Activated CD8-positive, alpha-beta T cell treated with anti-CD3 and anti-CD28 coated beads, Interleukin-2, amount 10 ng/mL, durations not matched to agents 7 days and 5 days (primary cell): Measurements from ENCODE around the gene TBC1D5. TPM values are rescaled to one million over a fixed set of nuclear protein-coding genes. Genes with fewer than 3 reads are reported as not detected.
"Not testable (repeated sequence)": the region's sequence is repeated elsewhere in the genome, so short reads cannot be mapped to it uniquely, and the experiment has no call there.

Source experiments
- ATAC-seq: fragments of 150-1000 bp; cut with Tn5 transposase; one replicate; pipeline ENCODE4 v1.10.0; 2021; ENCODE audit warnings: moderate library complexity
- CTCF ChIA-PET: fragments of 350-600 bp; sonication (Branson Sonifier 250); formaldehyde crosslinking; loops from one replicate; lab custom pipeline; 2021; ENCODE audit warnings: antibody characterized with exemption; lab: Charles Lee
- POLR2A ChIA-PET: fragments of 350-600 bp; sonication (Branson Sonifier 250); formaldehyde crosslinking; loops from one replicate; lab custom pipeline; 2021; ENCODE audit warnings: antibody characterized with exemption; lab: Charles Lee
- DNase-seq: peaks from one replicate; pipeline ENCODE4 v3.0.0-alpha.2; 2020
- H3K27ac Mint-ChIP-seq: one replicate; pipeline ENCODE4 v1.8.0; 2021; ENCODE audit warnings: mild to moderate bottlenecking, mixed read lengths
- H3K27me3 Mint-ChIP-seq: one replicate; pipeline ENCODE4 v1.8.0; 2021; ENCODE audit warnings: low read depth, mixed read lengths
- H3K36me3 Mint-ChIP-seq: one replicate; pipeline ENCODE4 v1.8.0; 2021; ENCODE audit warnings: low read depth, mixed read lengths
- H3K4me1 Mint-ChIP-seq: one replicate; pipeline ENCODE4 v1.8.0; 2021; ENCODE audit warnings: low read depth, mixed read lengths
- H3K4me3 Mint-ChIP-seq: one replicate; pipeline ENCODE4 v1.8.0; 2021; ENCODE audit warnings: mild to moderate bottlenecking, mixed read lengths
- H3K9me3 Mint-ChIP-seq: one replicate; pipeline ENCODE4 v1.8.0; 2022; ENCODE audit warnings: mixed read lengths; ENCODE audit not compliant: insufficient read depth
- total RNA-seq, 2 experiments: library from RNA; stranded (reverse); gene quantifications; one replicate each; pipeline ENCODE4 v1.2.3, GENCODE V29; 2021

The TBC1D5 gene
- total RNA-seq, 2 experiments from 2014 or later: 51.2 to 52.8 TPM

- POLR2A ChIA-PET, H3K36me3 Mint-ChIP-seq, H3K27me3 Mint-ChIP-seq, H3K4me1 Mint-ChIP-seq, H3K27ac Mint-ChIP-seq, H3K4me3 Mint-ChIP-seq, ATAC-seq, H3K9me3 Mint-ChIP-seq, DNase-seq, CTCF ChIA-PET: not testable (repeated sequence)
Measured at GRCh38 chr3:17491190-17491589, 251.2 kb downstream of the TBC1D5 start.

- H3K4me3 Mint-ChIP-seq: no peak overlapping the region
- no peaks in the 10 kb centered on the region for H3K27me3 Mint-ChIP-seq
- H3K36me3 Mint-ChIP-seq: peaks cover 7% of the 10 kb centered on the region
- CTCF ChIA-PET: no interaction called here
- peaks cover 3% of the 10 kb centered on the region for H3K9me3 Mint-ChIP-seq
- no peak overlapping the region for H3K27ac Mint-ChIP-seq
- POLR2A ChIA-PET: no interaction called here
- ATAC-seq: no peak
- no peak for DNase-seq
- no peaks in the 10 kb centered on the region for H3K4me1 Mint-ChIP-seq
Measured at GRCh38 chr3:17489139-17489538, 253.3 kb downstream of the TBC1D5 start.

DNA sequence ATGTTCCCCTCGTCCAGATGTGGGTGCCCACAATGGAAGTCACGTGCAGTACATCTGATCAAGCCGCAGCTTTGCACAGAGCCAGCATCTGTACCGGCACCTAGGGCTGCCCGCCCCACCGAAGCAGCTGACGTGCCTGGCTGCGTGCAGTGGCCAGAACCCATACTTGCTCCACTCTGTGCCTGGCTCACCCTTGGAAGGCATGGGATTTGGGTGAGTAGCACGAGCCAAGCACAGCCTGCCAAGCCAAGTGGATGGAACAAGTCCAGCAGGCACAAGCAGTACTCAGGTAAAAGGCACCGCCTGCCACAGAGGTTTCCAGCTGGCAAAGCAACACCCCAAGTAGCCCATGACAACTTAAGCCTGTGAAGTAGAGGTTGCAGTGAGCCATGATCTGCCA lies 261.3 kb downstream of the TBC1D5 start:
- DNase-seq (no peak), ATAC-seq (no peak)
- no peaks in the 10 kb centered on the region for H3K9me3 Mint-ChIP-seq
- no peaks in the 10 kb centered on the region for H3K4me1 Mint-ChIP-seq
- H3K27me3 Mint-ChIP-seq: no peaks in the 10 kb centered on the region
- H3K4me3 Mint-ChIP-seq: no peak overlapping the region
- POLR2A ChIA-PET: no interaction called here
- H3K27ac Mint-ChIP-seq: no peak overlapping the region
- CTCF ChIA-PET: no interaction called here
- peaks cover 4% of the 10 kb centered on the region for H3K36me3 Mint-ChIP-seq

DNA sequence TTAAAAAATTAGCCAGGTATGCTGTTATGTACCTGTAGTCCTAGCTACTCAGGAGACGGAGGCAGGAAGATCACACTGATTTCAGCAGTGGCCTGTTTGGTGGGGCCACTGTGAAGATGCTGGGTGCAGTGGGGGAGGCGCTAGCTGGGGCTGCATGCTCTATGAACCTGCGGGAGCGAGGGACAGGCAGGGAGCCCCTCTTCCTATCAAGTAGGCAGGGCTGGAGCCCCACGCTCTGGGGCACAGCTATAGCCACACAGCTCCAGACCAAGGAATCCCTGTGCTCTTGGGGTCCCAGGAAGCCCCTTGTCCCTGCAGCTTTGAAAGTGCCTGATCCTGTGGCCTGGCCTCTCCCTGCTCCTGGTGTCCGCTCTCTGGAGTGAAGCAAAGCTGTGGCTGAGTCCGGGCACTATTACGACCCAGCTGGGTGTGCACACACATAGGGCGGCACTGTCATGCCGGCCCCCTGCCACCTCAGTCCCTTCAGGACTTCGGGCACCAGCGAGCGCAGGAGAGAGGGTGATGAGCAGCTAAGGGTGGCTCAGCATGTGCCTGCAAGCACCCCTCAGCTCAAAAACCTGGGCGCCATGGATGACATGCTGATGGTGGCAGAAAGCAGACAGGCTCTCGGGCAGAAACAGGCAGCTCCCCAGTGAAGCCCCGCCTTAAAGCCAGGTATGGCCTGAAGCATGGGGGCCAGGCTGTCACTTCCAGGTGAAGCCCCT lies 262.6 kb downstream of the TBC1D5 start:
- Mint-ChIP-seq H3K4me1 (no peaks in the 10 kb centered on the region), H3K36me3 (peaks cover 4% of the 10 kb centered on the region), H3K9me3 (no peaks in the 10 kb centered on the region), H3K27me3 (no peaks in the 10 kb centered on the region), H3K27ac (no peak overlapping the region), H3K4me3 (no peak overlapping the region)
- no peak for ATAC-seq
- no peak for DNase-seq
- ChIA-PET CTCF (no interaction called here), POLR2A (no interaction called here)

DNA sequence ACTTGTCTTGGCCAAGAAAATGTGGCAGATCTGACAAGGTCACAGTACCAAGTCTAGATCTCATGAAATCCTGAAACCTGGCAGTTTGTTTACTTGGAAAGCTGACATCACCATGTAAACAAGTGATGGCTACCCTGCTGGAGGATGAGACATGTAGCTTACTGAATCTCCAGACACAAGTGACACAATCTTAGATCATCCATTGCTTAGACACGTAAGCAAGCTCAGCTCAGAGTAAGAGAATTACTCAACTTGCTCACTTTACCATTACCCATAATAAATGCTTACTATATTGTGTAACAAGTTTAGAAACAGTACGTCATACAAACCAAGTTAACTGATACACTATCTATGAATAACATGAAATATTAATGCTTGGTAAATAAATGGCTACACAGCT lies 263.8 kb downstream of the TBC1D5 start:
- H3K9me3 Mint-ChIP-seq: no peaks in the 10 kb centered on the region
- POLR2A ChIA-PET: no interaction called here
- no peak overlapping the region for H3K4me3 Mint-ChIP-seq
- CTCF ChIA-PET: interaction anchor here (0.9 kb wide), 1 partner anchor 65 kb away, joined by 3 read pairs; no protein-coding TSS in a partner anchor
- no peaks in the 10 kb centered on the region for H3K27me3 Mint-ChIP-seq
- DNase-seq (no peak), ATAC-seq (no peak)
- no peak overlapping the region for H3K27ac Mint-ChIP-seq
- peaks cover 4% of the 10 kb centered on the region for H3K36me3 Mint-ChIP-seq
- H3K4me1 Mint-ChIP-seq: no peaks in the 10 kb centered on the region

DNA sequence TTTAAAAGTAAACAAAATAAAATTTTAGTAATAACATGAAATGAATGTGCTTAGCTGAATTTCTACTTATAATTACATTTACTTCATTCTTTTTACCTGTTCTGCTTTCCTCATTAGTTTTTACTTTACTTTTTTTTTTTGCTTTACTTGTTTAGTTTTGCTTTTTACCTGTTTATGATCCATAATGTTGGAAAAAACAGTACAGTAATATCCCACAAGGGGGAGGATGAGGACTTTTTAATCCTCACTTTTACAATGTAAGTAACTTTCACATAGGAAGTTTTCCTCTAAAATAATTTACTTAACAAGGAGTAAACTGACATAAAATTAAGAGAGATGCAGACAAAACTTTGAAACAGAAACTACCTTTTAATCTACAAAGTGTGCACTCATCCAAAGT lies 268.7 kb downstream of the TBC1D5 start:
- ATAC-seq: no peak
- Mint-ChIP-seq H3K36me3 (no peaks in the 10 kb centered on the region), H3K27me3 (no peaks in the 10 kb centered on the region), H3K4me3 (no peak overlapping the region), H3K27ac (no peak overlapping the region), H3K4me1 (no peaks in the 10 kb centered on the region), H3K9me3 (no peaks in the 10 kb centered on the region)
- CTCF ChIA-PET: no interaction called here
- no peak for DNase-seq
- POLR2A ChIA-PET: no interaction called here

- H3K9me3 Mint-ChIP-seq: no peaks in the 10 kb centered on the region
- ChIA-PET POLR2A (no interaction called here), CTCF (no interaction called here)
- H3K4me1 Mint-ChIP-seq: no peaks in the 10 kb centered on the region
- H3K27ac Mint-ChIP-seq: no peak overlapping the region
- no peaks in the 10 kb centered on the region for H3K36me3 Mint-ChIP-seq
- no peaks in the 10 kb centered on the region for H3K27me3 Mint-ChIP-seq
- ATAC-seq (no peak), DNase-seq (no peak)
- H3K4me3 Mint-ChIP-seq: no peak overlapping the region
Measured at GRCh38 chr3:17469954-17470353, 272.5 kb downstream of the TBC1D5 start.

GRCh38 chr3:17469520-17469919 lies 272.9 kb downstream of the TBC1D5 start:
- ChIA-PET CTCF (no interaction called here), POLR2A (no interaction called here)
- Mint-ChIP-seq H3K4me1 (no peaks in the 10 kb centered on the region), H3K9me3 (no peaks in the 10 kb centered on the region), H3K27ac (no peak overlapping the region), H3K36me3 (no peaks in the 10 kb centered on the region), H3K27me3 (no peaks in the 10 kb centered on the region), H3K4me3 (no peak overlapping the region)
- no peak for DNase-seq
- no peak for ATAC-seq

GRCh38 chr3:17466028-17466427 lies 276.4 kb downstream of the TBC1D5 start:
- no peaks in the 10 kb centered on the region for H3K27me3 Mint-ChIP-seq
- no peak overlapping the region for H3K27ac Mint-ChIP-seq
- ATAC-seq (no peak), DNase-seq (no peak)
- POLR2A ChIA-PET: no interaction called here
- H3K36me3 Mint-ChIP-seq: peaks cover 2% of the 10 kb centered on the region
- H3K4me1 Mint-ChIP-seq: no peaks in the 10 kb centered on the region
- H3K9me3 Mint-ChIP-seq: no peaks in the 10 kb centered on the region
- CTCF ChIA-PET: no interaction called here
- H3K4me3 Mint-ChIP-seq: no peak overlapping the region

DNA sequence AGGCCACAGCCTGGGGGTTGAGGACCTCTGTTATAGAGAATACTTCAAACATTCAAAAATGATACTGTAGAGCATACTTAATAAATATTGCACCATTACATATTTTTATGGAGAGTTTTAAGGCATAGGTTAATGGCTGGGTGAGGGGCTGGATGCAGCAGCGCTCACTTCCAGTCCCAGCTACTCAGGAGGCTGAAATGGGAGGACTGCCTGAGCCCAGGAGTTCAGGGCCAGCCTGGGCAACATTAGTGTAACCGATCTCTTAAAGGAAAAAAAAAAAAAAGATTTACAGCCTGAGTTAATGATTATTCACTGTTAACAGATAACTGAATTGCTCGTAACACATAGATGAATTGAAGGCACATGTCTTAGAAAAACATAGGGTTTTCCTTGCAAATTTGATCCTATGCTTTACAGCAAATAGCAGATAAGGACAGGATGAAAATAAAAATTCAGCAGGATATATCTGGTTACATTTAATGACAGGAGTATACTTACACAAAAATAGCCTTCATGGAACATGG lies 282.9 kb downstream of the TBC1D5 start:
- Mint-ChIP-seq H3K27me3 (no peaks in the 10 kb centered on the region), H3K4me1 (no peaks in the 10 kb centered on the region), H3K9me3 (no peaks in the 10 kb centered on the region), H3K36me3 (peaks cover 4% of the 10 kb centered on the region), H3K27ac (no peak overlapping the region), H3K4me3 (no peak overlapping the region)
- DNase-seq: no peak
- ChIA-PET CTCF (no interaction called here), POLR2A (no interaction called here)
- no peak for ATAC-seq

- H3K27ac Mint-ChIP-seq: no peak overlapping the region
- ATAC-seq: no peak
- no peaks in the 10 kb centered on the region for H3K27me3 Mint-ChIP-seq
- H3K4me3 Mint-ChIP-seq: no peak overlapping the region
- POLR2A ChIA-PET: no interaction called here
- DNase-seq: no peak
- no peaks in the 10 kb centered on the region for H3K4me1 Mint-ChIP-seq
- CTCF ChIA-PET: no interaction called here
- peaks cover 5% of the 10 kb centered on the region for H3K36me3 Mint-ChIP-seq
- no peaks in the 10 kb centered on the region for H3K9me3 Mint-ChIP-seq
Measured at GRCh38 chr3:17456650-17457049, 285.8 kb downstream of the TBC1D5 start.

- CTCF ChIA-PET: no interaction called here
Measured at GRCh38 chr3:17456046-17456445, 286.4 kb downstream of the TBC1D5 start.

DNA sequence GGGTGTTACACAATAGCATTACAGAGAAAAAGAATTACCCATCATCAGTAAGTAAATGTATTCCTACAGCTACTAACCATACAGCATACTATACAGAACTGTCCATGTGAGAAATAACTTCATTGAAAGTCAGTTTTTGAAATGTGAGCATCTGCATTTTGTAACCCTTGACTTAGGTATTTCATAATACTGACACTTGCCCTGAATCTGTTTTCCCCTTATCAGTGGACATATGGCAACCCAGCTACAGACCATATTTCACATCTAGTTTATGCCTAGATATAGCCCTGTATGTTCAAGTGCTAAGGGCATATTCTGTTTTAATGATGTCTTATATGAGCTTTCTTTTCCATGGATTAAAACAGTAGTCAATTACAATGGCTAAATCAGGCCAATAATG lies 297.6 kb downstream of the TBC1D5 start:
- H3K9me3 Mint-ChIP-seq: no peaks in the 10 kb centered on the region
- ChIA-PET POLR2A (no interaction called here), CTCF (no interaction called here)
- H3K36me3 Mint-ChIP-seq: peaks cover 2% of the 10 kb centered on the region
- H3K27me3 Mint-ChIP-seq: no peaks in the 10 kb centered on the region
- H3K27ac Mint-ChIP-seq: no peak overlapping the region
- DNase-seq: no peak
- ATAC-seq: no peak
- H3K4me3 Mint-ChIP-seq: no peak overlapping the region
- no peaks in the 10 kb centered on the region for H3K4me1 Mint-ChIP-seq

More at GRCh38 chr3:17456046-17456445, 286.4 kb downstream of the TBC1D5 start:
- DNase-seq (no peak), ATAC-seq (no peak)
- H3K9me3 Mint-ChIP-seq: no peaks in the 10 kb centered on the region
- no peak overlapping the region for H3K4me3 Mint-ChIP-seq
- POLR2A ChIA-PET: no interaction called here
- no peaks in the 10 kb centered on the region for H3K4me1 Mint-ChIP-seq
- no peaks in the 10 kb centered on the region for H3K27me3 Mint-ChIP-seq
- H3K27ac Mint-ChIP-seq: no peak overlapping the region
- H3K36me3 Mint-ChIP-seq: peaks cover 10% of the 10 kb centered on the region
